GM19351 (cell line): ENCODE measurements around the gene RAB11FIP3.

ENCODE experiments used
- ATAC-seq: cut with Tn5 transposase; IDR thresholded peaks from one replicate; pipeline ENCODE4 v1.9.1; 2021; ENCODE audit warnings: mild to moderate bottlenecking, moderate library complexity; ENCODE audit not compliant: unreplicated experiment

RAB11FIP3 gene

GRCh38 chr16:513950-514349 lies 88.5 kb downstream of the RAB11FIP3 start:
- ATAC-seq = no peak

GRCh38 chr16:515175-515938 lies 89.9 kb downstream of the RAB11FIP3 start:
- ATAC-seq = no peak

GRCh38 chr16:515939-516226 lies 90.4 kb downstream of the RAB11FIP3 start:
- ATAC-seq = no peak

GRCh38 chr16:516301-516700 lies 90.9 kb downstream of the RAB11FIP3 start:
- ATAC-seq = no peak

GRCh38 chr16:518858-519257 lies 93.4 kb downstream of the RAB11FIP3 start:
- no peak for ATAC-seq

- no peak for ATAC-seq
These were observed 94.0 kb downstream of the RAB11FIP3 start for GRCh38 chr16:519425-519824.

GRCh38 chr16:519841-520687 lies 94.6 kb downstream of the RAB11FIP3 start:
- ATAC-seq = no peak

GRCh38 chr16:520847-521246 lies 95.4 kb downstream of the RAB11FIP3 start:
- ATAC-seq = no peak

- no peak for ATAC-seq
These were observed 96.1 kb downstream of the RAB11FIP3 start for GRCh38 chr16:521381-522210.

- no peak for ATAC-seq
These were observed 97.1 kb downstream of the RAB11FIP3 start for GRCh38 chr16:522320-523096.

GRCh38 chr16:523097-523741 lies 97.8 kb downstream of the RAB11FIP3 start:
- ATAC-seq = no peak

- ATAC-seq = no peak
These were observed 99.0 kb downstream of the RAB11FIP3 start for GRCh38 chr16:524274-525040.

GRCh38 chr16:525123-525519 lies 99.7 kb downstream of the RAB11FIP3 start:
- ATAC-seq = no peak

GRCh38 chr16:525520-526180 lies 100.2 kb downstream of the RAB11FIP3 start:
- ATAC-seq = no peak

- no peak for ATAC-seq
These were observed 100.9 kb downstream of the RAB11FIP3 start for GRCh38 chr16:526181-527014.

GRCh38 chr16:527015-527903 lies 101.8 kb downstream of the RAB11FIP3 start, which contains the start of gene CAPN15:
CAPN15 (plus strand) TSS chr16:527712; CDS start chr16:546839, 19,127 bp downstream.
- peak; percentile 58 for ATAC-seq
